IMR-90 (cell line): ENCODE data around the gene HECW1.
"Not testable (repeated sequence)": the region's sequence is repeated elsewhere in the genome, so short reads cannot be mapped to it uniquely, and the experiment has no call there.

ENCODE experiments used
- CHD1 ChIP-seq: IDR thresholded peaks from 2 replicates; pipeline ENCODE4 v1.6.1; 2012; ENCODE audit warnings: low read depth, low read length, improper control_type of control experiment
- CTCF ChIP-seq: conservative IDR thresholded peaks from 2 replicates; pipeline ENCODE4 v1.5.1; 2012; ENCODE audit warnings: mild to moderate bottlenecking, low read depth, low read length, improper control_type of control experiment
- ELK1 ChIP-seq: fragments of 150-350 bp; IDR thresholded peaks from 2 replicates; pipeline ENCODE4 v1.6.1; 2016; ENCODE audit warnings: low read depth, mild to moderate bottlenecking, low read length, moderate library complexity, borderline replicate concordance
- NFE2L2 ChIP-seq: fragments of 150-350 bp; IDR thresholded peaks from 2 replicates; pipeline ENCODE4 v1.6.1; 2016; ENCODE audit warnings: low read depth, mild to moderate bottlenecking, low read length
- POLR2A ChIP-seq: IDR thresholded peaks from 2 replicates; pipeline ENCODE4 v1.6.1; 2012; ENCODE audit warnings: mild to moderate bottlenecking, low read depth, low read length
- RAD21 ChIP-seq: IDR thresholded peaks from 2 replicates; pipeline ENCODE4 v1.6.1; 2012; ENCODE audit warnings: low read length, improper control_type of control experiment
- RCOR1 ChIP-seq: IDR thresholded peaks from 2 replicates; pipeline ENCODE4 v1.6.1; 2012; ENCODE audit warnings: mild to moderate bottlenecking, low read length, improper control_type of control experiment; ENCODE audit not compliant: insufficient replicate concordance
- RFX5 ChIP-seq: IDR thresholded peaks from 2 replicates; pipeline ENCODE4 v1.8.0; 2012; ENCODE audit warnings: low read depth, mild to moderate bottlenecking, low read length, moderate library complexity
- USF2 ChIP-seq: fragments of 150-350 bp; IDR thresholded peaks from 2 replicates; pipeline ENCODE4 v1.6.1; 2017; ENCODE audit warnings: mild to moderate bottlenecking, antibody characterized with exemption, low read length, low read depth

- not testable (repeated sequence) for TF ChIP-seq CTCF, POLR2A, RCOR1, NFE2L2, CHD1, RAD21, ELK1, USF2, RFX5
Observed at GRCh38 chr7:43486008-43486407, 373.6 kb downstream of the HECW1 start.
